GM19023 (cell line): ENCODE results near the gene CEP170B.

Source experiments
- ATAC-seq: cut with Tn5 transposase; IDR thresholded peaks from one replicate; pipeline ENCODE4 v1.9.1; 2021; ENCODE audit warnings: mild to moderate bottlenecking, moderate library complexity; ENCODE audit not compliant: unreplicated experiment

Gene CEP170B

GRCh38 chr14:104929268-104930230 lies 64.5 kb downstream of the CEP170B start:
- ATAC-seq = no peak

GRCh38 chr14:104930526-104931303 lies 65.6 kb downstream of the CEP170B start:
- ATAC-seq = no peak

GRCh38 chr14:104931304-104931770 lies 66.3 kb downstream of the CEP170B start:
- ATAC-seq = no peak

- no peak for ATAC-seq
These were observed 67.0 kb downstream of the CEP170B start for GRCh38 chr14:104931771-104932675.

- ATAC-seq = peak; percentile 51
These were observed 67.9 kb downstream of the CEP170B start for GRCh38 chr14:104932676-104933631.

GRCh38 chr14:104933746-104934733 lies 69.0 kb downstream of the CEP170B start:
- ATAC-seq = no peak

GRCh38 chr14:104935026-104935650 lies 70.1 kb downstream of the CEP170B start:
- no peak for ATAC-seq

- no peak for ATAC-seq
These were observed 70.9 kb downstream of the CEP170B start for GRCh38 chr14:104935955-104936354.

GRCh38 chr14:104936361-104937155 lies 71.5 kb downstream of the CEP170B start:
- no peak for ATAC-seq

- no peak for ATAC-seq
These were observed 72.1 kb downstream of the CEP170B start for GRCh38 chr14:104937161-104937560.

- ATAC-seq = no peak
These were observed 72.8 kb downstream of the CEP170B start for GRCh38 chr14:104937694-104938365.

GRCh38 chr14:104938436-104938835 lies 73.4 kb downstream of the CEP170B start:
- ATAC-seq = no peak

GRCh38 chr14:104938960-104939359 lies 73.9 kb downstream of the CEP170B start:
- ATAC-seq = no peak

- ATAC-seq = no peak
These were observed 74.8 kb downstream of the CEP170B start for GRCh38 chr14:104939666-104940410.

GRCh38 chr14:104940526-104941150 lies 75.6 kb downstream of the CEP170B start:
- no peak for ATAC-seq
